HEK293T (cell line): ENCODE data around the gene LENG9.

Source experiments
- CTCF ChIA-PET: fragments of 350-600 bp; formaldehyde crosslinking; extraction: SDS; loops from one replicate; lab custom pipeline; 2021; ENCODE audit warnings: antibody characterized with exemption, inconsistent platforms; lab: Yijun Ruan, JAX
- POLR2A ChIA-PET: fragments of 350-600 bp; formaldehyde crosslinking; extraction: SDS; loops from one replicate; lab custom pipeline; 2020; ENCODE audit warnings: antibody characterized with exemption, inconsistent platforms; lab: Yijun Ruan, JAX
- DNase-seq: peaks from one replicate; pipeline ENCODE4 v3.0.0; 2012; ENCODE audit warnings: mixed read lengths; ENCODE audit errors: extremely low spot score
- ARNT ChIP-seq: fragments of 450-650 bp; IDR thresholded peaks from 2 replicates; pipeline ENCODE4 v1.6.1; 2017; ENCODE audit warnings: mild to moderate bottlenecking
- BHLHE40 ChIP-seq: fragments of 450-650 bp; IDR thresholded peaks from 2 replicates; pipeline ENCODE4 v1.6.1; 2016; ENCODE audit warnings: mild to moderate bottlenecking, moderate library complexity, borderline replicate concordance
- CTBP1 ChIP-seq: fragments of 450-650 bp; IDR thresholded peaks from 2 replicates; pipeline ENCODE4 v1.6.1; 2016; ENCODE audit warnings: borderline replicate concordance
- ELF4 ChIP-seq: fragments of 450-650 bp; IDR thresholded peaks from 2 replicates; pipeline ENCODE4 v1.6.1; 2017; ENCODE audit warnings: antibody characterized with exemption
- FOXA1 ChIP-seq: fragments of 450-650 bp; IDR thresholded peaks from 2 replicates; pipeline ENCODE4 v1.6.1; 2016; ENCODE audit warnings: mild to moderate bottlenecking
- FOXK2 ChIP-seq: fragments of 450-650 bp; IDR thresholded peaks from 2 replicates; pipeline ENCODE4 v1.6.1; 2016; ENCODE audit warnings: mild to moderate bottlenecking
- FOXM1 ChIP-seq: fragments of 450-650 bp; IDR thresholded peaks from 2 replicates; pipeline ENCODE4 v1.6.1; 2017; ENCODE audit warnings: mild to moderate bottlenecking, borderline replicate concordance
- HDGF ChIP-seq: fragments of 450-650 bp; IDR thresholded peaks from 2 replicates; pipeline ENCODE4 v1.6.1; 2017; ENCODE audit warnings: antibody characterized with exemption, borderline replicate concordance
- L3MBTL2 ChIP-seq: fragments of 450-650 bp; conservative IDR thresholded peaks from 2 replicates; pipeline ENCODE4 v1.6.1; 2016; ENCODE audit warnings: mild to moderate bottlenecking
- LEF1 ChIP-seq: fragments of 450-650 bp; IDR thresholded peaks from 2 replicates; pipeline ENCODE4 v1.6.1; 2017; ENCODE audit warnings: mild to moderate bottlenecking, borderline replicate concordance
- NFRKB ChIP-seq: fragments of 450-650 bp; IDR thresholded peaks from 2 replicates; pipeline ENCODE4 v1.6.1; 2016; ENCODE audit warnings: mild to moderate bottlenecking, moderate library complexity
- SP1 ChIP-seq: fragments of 450-650 bp; IDR thresholded peaks from 2 replicates; pipeline ENCODE4 v1.6.1; 2017
- SUZ12 ChIP-seq: fragments of 450-650 bp; IDR thresholded peaks from 2 replicates; pipeline ENCODE4 v1.6.1; 2016; ENCODE audit warnings: mild to moderate bottlenecking
- TARDBP ChIP-seq: fragments of 450-650 bp; IDR thresholded peaks from 2 replicates; pipeline ENCODE4 v1.6.1; 2016
- ZNF384 ChIP-seq: fragments of 450-650 bp; IDR thresholded peaks from 2 replicates; pipeline ENCODE4 v1.6.1; 2016
- TF ChIP-seq, protein P1 (sequence below): fragments of 450-650 bp; IDR thresholded peaks from 2 replicates; pipeline ENCODE4 v1.6.1; 2016

The LENG9 gene

DNA sequence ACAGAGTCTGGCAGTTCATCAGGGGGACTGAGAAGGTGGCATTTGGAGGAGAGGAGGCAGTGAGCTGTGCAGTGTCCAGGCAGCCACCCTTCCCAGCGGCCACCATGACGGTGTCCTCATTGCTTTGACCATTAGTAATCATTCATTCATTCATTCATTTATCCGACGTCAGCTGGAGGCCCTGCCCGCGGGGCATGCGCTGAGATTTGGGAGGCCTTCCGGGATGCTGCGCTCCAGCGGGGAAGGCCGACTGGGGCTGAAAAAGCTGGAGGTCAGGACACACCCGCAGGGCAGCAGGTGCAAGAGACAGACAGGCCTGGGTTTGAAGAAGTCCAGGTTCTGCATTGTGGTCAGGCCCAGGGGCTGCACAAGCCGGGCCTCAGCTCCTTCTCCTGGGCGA is 39.4 kb downstream of the LENG9 start:
- CTCF ChIA-PET, result no interaction called here
- TF ChIP-seq SUZ12 (no peak), BHLHE40 (no peak), SP1 (no peak), HDGF (no peak), CTBP1 (no peak), ZNF384 (no peak), NFRKB (no peak), LEF1 (no peak)
- TF ChIP-seq, protein P1, sequence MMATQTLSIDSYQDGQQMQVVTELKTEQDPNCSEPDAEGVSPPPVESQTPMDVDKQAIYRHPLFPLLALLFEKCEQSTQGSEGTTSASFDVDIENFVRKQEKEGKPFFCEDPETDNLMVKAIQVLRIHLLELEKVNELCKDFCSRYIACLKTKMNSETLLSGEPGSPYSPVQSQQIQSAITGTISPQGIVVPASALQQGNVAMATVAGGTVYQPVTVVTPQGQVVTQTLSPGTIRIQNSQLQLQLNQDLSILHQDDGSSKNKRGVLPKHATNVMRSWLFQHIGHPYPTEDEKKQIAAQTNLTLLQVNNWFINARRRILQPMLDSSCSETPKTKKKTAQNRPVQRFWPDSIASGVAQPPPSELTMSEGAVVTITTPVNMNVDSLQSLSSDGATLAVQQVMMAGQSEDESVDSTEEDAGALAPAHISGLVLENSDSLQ, result no peak
- no peak for DNase-seq
- POLR2A ChIA-PET, result interaction anchor here (1.6 kb wide), 1 partner anchor 24 kb away, joined by 6 read pairs; the partner anchor contains the start of gene LENG8

DNA sequence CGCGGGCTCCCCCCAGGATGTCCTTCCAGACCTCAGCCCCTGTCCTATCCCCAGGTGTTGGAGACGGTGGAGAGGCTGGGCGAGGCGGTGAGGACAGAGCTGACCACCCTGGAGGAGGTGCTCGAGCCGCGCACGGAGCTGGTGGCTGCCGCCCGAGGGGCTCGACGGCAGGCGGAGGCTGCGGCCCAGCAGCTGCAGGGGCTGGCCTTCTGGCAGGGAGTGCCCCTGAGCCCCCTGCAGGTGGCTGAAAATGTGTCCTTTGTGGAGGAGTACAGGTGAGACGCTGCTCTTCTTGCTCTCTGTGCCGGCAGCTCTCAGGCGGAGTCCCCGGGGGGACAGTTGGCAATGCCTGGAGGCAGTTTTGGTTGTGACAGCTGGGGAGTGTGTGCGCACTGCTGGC is 41.4 kb downstream of the LENG9 start:
- CTCF ChIA-PET, result no interaction called here
- DNase-seq, result no peak

DNA sequence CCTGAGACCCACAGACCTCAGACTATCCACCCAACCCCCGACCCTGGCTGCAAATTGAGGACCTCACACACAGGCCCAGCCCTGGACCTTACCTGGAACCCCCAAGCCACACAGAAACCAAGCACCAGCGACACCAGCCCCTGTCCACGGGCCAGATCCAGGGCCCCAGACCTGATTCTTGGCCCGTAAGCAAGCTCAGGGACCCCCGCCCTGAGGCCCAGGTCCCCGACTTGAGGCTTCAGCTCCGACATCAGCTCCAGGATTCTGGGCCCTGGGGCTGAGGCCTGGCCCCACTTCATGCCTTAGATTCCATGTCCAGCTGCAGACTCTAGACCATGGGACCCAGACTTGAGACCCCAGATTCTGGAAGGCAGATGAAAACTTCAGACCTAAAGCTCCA is 42.1 kb downstream of the LENG9 start:
- TF ChIP-seq SUZ12 (no peak), FOXK2 (no peak)
- CTCF ChIA-PET, result no interaction called here
- no peak for DNase-seq
- POLR2A ChIA-PET, result interaction anchor here (0.9 kb wide), 1 partner anchor 27 kb away, joined by 3 read pairs; no protein-coding TSS in a partner anchor

More for the DNA sequence above, 41.4 kb downstream of the LENG9 start:
- TF ChIP-seq LEF1, result no peak
- TF ChIP-seq NFRKB, result no peak
- no peak for TF ChIP-seq ELF4
- no peak for TF ChIP-seq FOXM1
- no peak for TF ChIP-seq SUZ12
- TF ChIP-seq BHLHE40, result no peak
- no peak for TF ChIP-seq CTBP1
- TF ChIP-seq ARNT, result no peak
- TF ChIP-seq L3MBTL2, result no peak
- TF ChIP-seq ZNF384, result no peak
- TF ChIP-seq HDGF, result no peak
- no peak for TF ChIP-seq TARDBP
- no peak for TF ChIP-seq SP1
- no peak for TF ChIP-seq FOXK2
- TF ChIP-seq, protein P1, result no peak
- POLR2A ChIA-PET, result no interaction called here

DNA sequence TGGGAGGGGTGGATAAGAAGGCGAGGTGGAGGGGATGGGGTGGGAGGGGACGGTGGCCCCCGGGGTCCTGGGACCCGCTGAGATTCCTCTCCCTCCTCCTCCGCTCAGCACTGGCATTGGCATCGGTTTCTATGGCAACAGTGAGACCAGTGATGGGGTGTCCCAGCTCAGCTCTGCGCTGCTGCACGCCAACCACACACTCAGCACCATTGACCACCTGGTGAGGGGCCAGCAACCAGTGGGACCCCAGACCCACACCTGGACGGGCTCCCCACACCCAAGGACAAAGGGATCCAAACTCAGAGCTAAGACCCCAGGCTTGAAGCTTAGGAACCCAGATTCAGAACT is 42.4 kb downstream of the LENG9 start:
- POLR2A ChIA-PET, result interaction anchor here (0.9 kb wide), 1 partner anchor 28 kb away, joined by 3 read pairs; no protein-coding TSS in a partner anchor
- CTCF ChIA-PET, result no interaction called here
- no peak for DNase-seq
- TF ChIP-seq SUZ12 (no peak), ARNT (no peak), ELF4 (no peak), LEF1 (no peak), FOXM1 (no peak), CTBP1 (no peak)

DNA sequence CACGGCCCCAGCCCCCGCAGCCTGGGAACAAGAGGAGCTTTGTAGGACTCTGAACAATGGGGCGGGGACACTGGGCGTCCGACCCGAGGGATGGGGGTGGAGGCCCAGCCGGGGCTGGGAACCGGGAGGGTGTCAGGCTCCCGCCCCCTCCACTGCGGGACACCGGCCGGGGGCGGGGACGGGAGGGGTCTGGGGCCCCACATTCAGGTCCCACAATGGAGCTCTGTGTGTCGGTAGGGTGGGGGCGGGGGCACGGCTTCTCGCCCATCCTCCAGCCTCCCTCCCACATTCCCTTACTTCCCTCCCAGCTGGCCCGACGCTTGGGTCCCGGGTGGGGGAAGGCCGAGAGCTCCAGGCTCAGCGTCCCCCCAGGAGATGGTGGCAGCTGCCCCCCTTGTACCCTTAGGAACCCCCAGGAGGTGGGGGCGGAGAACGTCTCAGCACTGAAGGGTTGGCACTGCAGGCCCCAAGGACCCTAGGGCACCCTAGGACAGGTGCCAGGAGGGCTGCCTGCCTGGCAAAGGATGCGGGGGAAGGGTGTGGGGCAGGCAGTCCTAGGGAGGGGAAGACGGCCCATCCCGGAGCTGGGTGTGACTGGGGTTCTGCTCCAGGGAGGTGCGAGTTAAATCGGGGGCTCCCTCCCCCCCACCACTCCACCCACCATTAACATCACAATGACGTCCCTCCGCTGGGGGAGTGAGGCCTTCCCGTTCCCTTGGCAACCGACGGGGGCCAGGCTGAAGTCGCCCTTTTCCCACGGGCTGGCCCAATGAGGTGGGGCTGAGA is 43.0 kb downstream of the LENG9 start:
- POLR2A ChIA-PET, result interaction anchor here (0.9 to 1.0 kb wide), 2 partner anchors 8 to 28 kb away, joined by 3 read pairs; no protein-coding TSS in a partner anchor
- TF ChIP-seq SP1 (no peak), ZNF384 (no peak), SUZ12 (no peak), HDGF (no peak), NFRKB (no peak), BHLHE40 (no peak)
- no peak for DNase-seq
- CTCF ChIA-PET, result no interaction called here

DNA sequence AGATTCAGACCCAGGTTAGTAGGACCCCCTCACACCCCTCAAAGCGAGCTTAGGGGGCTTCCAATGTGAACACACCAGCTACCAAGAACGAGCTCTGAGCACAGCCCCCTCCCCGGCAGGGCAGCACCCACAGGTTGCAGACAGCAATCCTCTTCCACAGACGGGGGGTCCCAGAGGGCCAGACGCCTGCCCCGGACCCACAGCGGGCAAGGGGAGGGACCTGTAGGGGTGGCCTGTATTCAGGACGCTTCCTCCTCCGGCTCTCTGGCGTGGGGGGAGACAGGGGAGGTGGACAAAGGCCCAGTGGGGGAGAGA is 43.6 kb downstream of the LENG9 start:
- DNase-seq, result no peak
- ChIA-PET CTCF (no interaction called here), POLR2A (interaction anchor here (1.0 kb wide), 1 partner anchor 9 kb away, joined by 3 read pairs; no protein-coding TSS in a partner anchor)
- TF ChIP-seq HDGF, result no peak
- no peak for TF ChIP-seq BHLHE40
- no peak for TF ChIP-seq ARNT
- TF ChIP-seq CTBP1, result no peak
- no peak for TF ChIP-seq LEF1
- TF ChIP-seq, protein P1, result no peak
- no peak for TF ChIP-seq FOXK2
- no peak for TF ChIP-seq ELF4
- no peak for TF ChIP-seq FOXM1
- no peak for TF ChIP-seq SP1
- no peak for TF ChIP-seq ZNF384
- no peak for TF ChIP-seq L3MBTL2
- TF ChIP-seq TARDBP, result no peak
- no peak for TF ChIP-seq SUZ12
- no peak for TF ChIP-seq NFRKB
- no peak for TF ChIP-seq FOXA1
